WTC11 (cell line): ENCODE results near the gene SIRT5.

Experiments
- ETV6 ChIP-seq: sonication (generic); formaldehyde crosslinking; IDR thresholded peaks from 2 replicates; pipeline ENCODE4 v1.8.1; 2022; ENCODE audit warnings: mild to moderate bottlenecking, missing genetic modification reagents
- NR1H2 ChIP-seq: sonication (generic); formaldehyde crosslinking; IDR thresholded peaks from 2 replicates; pipeline ENCODE4 v1.9.0; 2021; ENCODE audit warnings: mild to moderate bottlenecking, moderate library complexity, missing genetic modification reagents
- NR2C2 ChIP-seq: sonication (generic); formaldehyde crosslinking; IDR thresholded peaks from 2 replicates; pipeline ENCODE4 v1.8.0; 2022; ENCODE audit warnings: mild to moderate bottlenecking, missing genetic modification reagents
- TEAD4 ChIP-seq: sonication (generic); formaldehyde crosslinking; IDR thresholded peaks from 2 replicates; pipeline ENCODE4 v1.8.0; 2022; ENCODE audit warnings: mild to moderate bottlenecking, missing genetic modification reagents
- ZNF121 ChIP-seq: sonication (generic); formaldehyde crosslinking; IDR thresholded peaks from 2 replicates; pipeline ENCODE4 v1.8.0; 2023; ENCODE audit warnings: missing genetic modification reagents
- TF ChIP-seq, protein P1 (sequence below): fragments of 200-600 bp; IDR thresholded peaks from 2 replicates; pipeline ENCODE4 v1.8.0; 2022; ENCODE audit warnings: antibody characterized with exemption
- TF ChIP-seq, protein P2 (sequence below): sonication (generic); formaldehyde crosslinking; IDR thresholded peaks from 2 replicates; pipeline ENCODE4 v1.8.1; 2023; ENCODE audit warnings: mild to moderate bottlenecking, missing genetic modification reagents, moderate library complexity
- TF ChIP-seq, protein P3 (sequence below): sonication (generic); formaldehyde crosslinking; IDR thresholded peaks from 2 replicates; pipeline ENCODE4 v1.8.1; 2022; ENCODE audit warnings: low read depth, mild to moderate bottlenecking, moderate library complexity, missing genetic modification reagents, borderline replicate concordance
- TF ChIP-seq, protein P4 (sequence below): sonication (generic); formaldehyde crosslinking; IDR thresholded peaks from 2 replicates; pipeline ENCODE4 v1.8.0; 2022; ENCODE audit warnings: mild to moderate bottlenecking, missing genetic modification reagents
- TF ChIP-seq, protein P5 (sequence below): fragments of 250-450 bp; sonication (Bioruptor Pico); IDR thresholded peaks from 2 replicates; pipeline ENCODE4 v1.9.0; 2021; ENCODE audit warnings: mild to moderate bottlenecking, borderline replicate concordance

DNA sequence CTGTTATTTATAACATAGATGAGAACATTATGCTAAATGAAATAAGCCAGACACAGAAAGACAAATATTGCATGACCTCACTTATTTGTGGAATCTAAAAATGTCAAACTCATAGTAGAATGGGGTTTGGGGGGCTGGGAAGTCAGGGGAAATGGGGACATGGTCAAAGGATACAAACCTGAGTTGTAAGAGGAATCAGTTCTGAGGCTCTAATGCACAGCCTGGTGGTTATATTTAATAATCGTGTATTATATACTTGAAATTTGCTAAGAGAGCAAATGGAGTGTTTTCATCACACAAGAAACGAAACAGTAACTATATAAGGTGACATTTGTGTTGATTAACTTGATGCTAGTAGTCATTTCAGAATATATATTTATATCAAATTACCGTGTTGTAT, 46.2 kb upstream of the SIRT5 start:
- TF ChIP-seq, protein P1, sequence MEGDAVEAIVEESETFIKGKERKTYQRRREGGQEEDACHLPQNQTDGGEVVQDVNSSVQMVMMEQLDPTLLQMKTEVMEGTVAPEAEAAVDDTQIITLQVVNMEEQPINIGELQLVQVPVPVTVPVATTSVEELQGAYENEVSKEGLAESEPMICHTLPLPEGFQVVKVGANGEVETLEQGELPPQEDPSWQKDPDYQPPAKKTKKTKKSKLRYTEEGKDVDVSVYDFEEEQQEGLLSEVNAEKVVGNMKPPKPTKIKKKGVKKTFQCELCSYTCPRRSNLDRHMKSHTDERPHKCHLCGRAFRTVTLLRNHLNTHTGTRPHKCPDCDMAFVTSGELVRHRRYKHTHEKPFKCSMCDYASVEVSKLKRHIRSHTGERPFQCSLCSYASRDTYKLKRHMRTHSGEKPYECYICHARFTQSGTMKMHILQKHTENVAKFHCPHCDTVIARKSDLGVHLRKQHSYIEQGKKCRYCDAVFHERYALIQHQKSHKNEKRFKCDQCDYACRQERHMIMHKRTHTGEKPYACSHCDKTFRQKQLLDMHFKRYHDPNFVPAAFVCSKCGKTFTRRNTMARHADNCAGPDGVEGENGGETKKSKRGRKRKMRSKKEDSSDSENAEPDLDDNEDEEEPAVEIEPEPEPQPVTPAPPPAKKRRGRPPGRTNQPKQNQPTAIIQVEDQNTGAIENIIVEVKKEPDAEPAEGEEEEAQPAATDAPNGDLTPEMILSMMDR = no peak
- TF ChIP-seq, protein P2, sequence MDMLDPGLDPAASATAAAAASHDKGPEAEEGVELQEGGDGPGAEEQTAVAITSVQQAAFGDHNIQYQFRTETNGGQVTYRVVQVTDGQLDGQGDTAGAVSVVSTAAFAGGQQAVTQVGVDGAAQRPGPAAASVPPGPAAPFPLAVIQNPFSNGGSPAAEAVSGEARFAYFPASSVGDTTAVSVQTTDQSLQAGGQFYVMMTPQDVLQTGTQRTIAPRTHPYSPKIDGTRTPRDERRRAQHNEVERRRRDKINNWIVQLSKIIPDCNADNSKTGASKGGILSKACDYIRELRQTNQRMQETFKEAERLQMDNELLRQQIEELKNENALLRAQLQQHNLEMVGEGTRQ = no peak
- TF ChIP-seq, protein P3, sequence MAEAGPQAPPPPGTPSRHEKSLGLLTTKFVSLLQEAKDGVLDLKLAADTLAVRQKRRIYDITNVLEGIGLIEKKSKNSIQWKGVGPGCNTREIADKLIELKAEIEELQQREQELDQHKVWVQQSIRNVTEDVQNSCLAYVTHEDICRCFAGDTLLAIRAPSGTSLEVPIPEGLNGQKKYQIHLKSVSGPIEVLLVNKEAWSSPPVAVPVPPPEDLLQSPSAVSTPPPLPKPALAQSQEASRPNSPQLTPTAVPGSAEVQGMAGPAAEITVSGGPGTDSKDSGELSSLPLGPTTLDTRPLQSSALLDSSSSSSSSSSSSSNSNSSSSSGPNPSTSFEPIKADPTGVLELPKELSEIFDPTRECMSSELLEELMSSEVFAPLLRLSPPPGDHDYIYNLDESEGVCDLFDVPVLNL (CRISPR knock-in tag) = no peak
- TF ChIP-seq NR2C2 (CRISPR knock-in tag) (no peak), ETV6 (CRISPR knock-in tag) (no peak), NR1H2 (CRISPR knock-in tag) (no peak), ZNF121 (no peak), TEAD4 (CRISPR knock-in tag) (no peak)
- TF ChIP-seq, protein P4, sequence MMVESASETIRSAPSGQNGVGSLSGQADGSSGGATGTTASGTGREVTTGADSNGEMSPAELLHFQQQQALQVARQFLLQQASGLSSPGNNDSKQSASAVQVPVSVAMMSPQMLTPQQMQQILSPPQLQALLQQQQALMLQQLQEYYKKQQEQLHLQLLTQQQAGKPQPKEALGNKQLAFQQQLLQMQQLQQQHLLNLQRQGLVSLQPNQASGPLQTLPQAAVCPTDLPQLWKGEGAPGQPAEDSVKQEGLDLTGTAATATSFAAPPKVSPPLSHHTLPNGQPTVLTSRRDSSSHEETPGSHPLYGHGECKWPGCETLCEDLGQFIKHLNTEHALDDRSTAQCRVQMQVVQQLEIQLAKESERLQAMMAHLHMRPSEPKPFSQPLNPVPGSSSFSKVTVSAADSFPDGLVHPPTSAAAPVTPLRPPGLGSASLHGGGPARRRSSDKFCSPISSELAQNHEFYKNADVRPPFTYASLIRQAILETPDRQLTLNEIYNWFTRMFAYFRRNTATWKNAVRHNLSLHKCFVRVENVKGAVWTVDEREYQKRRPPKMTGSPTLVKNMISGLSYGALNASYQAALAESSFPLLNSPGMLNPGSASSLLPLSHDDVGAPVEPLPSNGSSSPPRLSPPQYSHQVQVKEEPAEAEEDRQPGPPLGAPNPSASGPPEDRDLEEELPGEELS (CRISPR knock-in tag) = no peak
- TF ChIP-seq, protein P5, sequence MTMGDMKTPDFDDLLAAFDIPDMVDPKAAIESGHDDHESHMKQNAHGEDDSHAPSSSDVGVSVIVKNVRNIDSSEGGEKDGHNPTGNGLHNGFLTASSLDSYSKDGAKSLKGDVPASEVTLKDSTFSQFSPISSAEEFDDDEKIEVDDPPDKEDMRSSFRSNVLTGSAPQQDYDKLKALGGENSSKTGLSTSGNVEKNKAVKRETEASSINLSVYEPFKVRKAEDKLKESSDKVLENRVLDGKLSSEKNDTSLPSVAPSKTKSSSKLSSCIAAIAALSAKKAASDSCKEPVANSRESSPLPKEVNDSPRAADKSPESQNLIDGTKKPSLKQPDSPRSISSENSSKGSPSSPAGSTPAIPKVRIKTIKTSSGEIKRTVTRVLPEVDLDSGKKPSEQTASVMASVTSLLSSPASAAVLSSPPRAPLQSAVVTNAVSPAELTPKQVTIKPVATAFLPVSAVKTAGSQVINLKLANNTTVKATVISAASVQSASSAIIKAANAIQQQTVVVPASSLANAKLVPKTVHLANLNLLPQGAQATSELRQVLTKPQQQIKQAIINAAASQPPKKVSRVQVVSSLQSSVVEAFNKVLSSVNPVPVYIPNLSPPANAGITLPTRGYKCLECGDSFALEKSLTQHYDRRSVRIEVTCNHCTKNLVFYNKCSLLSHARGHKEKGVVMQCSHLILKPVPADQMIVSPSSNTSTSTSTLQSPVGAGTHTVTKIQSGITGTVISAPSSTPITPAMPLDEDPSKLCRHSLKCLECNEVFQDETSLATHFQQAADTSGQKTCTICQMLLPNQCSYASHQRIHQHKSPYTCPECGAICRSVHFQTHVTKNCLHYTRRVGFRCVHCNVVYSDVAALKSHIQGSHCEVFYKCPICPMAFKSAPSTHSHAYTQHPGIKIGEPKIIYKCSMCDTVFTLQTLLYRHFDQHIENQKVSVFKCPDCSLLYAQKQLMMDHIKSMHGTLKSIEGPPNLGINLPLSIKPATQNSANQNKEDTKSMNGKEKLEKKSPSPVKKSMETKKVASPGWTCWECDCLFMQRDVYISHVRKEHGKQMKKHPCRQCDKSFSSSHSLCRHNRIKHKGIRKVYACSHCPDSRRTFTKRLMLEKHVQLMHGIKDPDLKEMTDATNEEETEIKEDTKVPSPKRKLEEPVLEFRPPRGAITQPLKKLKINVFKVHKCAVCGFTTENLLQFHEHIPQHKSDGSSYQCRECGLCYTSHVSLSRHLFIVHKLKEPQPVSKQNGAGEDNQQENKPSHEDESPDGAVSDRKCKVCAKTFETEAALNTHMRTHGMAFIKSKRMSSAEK = no peak
